Fibroblast of skin of right biceps (primary cell): ENCODE results near the gene TRIM40.
"Not testable (repeated sequence)": the region's sequence is repeated elsewhere in the genome, so short reads cannot be mapped to it uniquely, and the experiment has no call there.

ENCODE experiments used
- DNase-seq: peaks from one replicate; pipeline ENCODE4 v3.0.0-alpha.2; 2013

Gene TRIM40

DNA sequence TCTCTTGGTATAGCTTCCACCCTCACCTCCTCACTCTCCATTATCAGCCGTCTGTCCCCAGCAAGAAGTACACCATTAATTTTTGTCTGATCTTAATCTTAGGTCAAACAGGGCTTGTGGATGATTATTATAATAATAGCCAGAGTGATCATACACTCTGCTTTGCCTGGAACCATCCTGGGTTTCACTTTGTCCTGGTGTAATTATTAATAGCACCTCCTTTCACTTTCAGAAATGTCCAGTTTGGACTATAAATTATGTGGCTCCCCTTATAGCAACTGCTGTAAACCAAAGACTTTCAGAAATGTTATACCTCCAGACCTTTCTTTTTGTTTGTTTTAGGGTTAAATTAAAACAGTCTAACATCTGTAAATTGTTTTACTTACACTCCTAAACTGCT is 22.1 kb upstream of the TRIM40 start:
- DNase-seq: no peak

- DNase-seq: no peak
These were observed 19.2 kb upstream of the TRIM40 start for GRCh38 chr6:30116724-30117123.

DNA sequence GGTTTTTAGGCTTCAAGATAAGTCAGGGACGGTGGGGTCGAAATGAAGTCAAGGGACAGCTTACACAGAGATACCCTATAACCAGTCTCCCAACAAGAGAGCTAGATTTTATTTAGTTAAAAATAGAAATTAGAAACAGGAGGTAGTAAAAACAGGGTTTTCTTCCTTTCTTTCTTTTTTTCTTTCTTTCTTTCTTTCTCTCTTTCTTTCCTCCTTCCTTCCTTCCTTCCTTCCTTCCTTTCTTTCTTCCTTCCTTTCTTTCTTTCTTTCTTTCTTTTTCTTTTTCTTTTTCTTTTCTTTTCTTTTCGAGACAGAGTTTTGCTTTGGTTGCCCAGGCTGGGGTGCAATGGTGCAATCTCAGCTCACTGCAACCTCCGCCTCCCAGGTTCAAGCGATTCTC is 17.2 kb upstream of the TRIM40 start:
- not testable (repeated sequence) for DNase-seq

- no peak for DNase-seq
These were observed 14.2 kb upstream of the TRIM40 start for GRCh38 chr6:30121446-30122366.

DNA sequence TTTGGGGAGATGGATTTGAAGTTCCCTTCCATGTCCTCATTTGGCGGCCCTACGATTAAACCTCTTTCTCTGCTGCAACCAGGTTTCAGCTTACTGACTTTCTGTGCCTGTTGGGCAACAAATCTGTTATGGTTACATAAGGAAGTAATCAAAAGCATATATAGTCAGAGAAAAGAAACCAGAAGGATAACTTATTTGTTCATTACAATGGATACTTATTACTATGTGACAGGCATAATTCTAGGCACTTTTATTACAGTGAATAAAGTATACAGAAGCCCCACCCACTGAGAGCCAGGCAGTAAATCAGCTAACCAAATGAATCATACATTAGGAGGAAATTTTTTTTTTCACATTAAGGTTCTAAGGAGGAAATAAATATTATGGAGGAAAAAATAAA is 13.4 kb upstream of the TRIM40 start:
- no peak for DNase-seq

DNA sequence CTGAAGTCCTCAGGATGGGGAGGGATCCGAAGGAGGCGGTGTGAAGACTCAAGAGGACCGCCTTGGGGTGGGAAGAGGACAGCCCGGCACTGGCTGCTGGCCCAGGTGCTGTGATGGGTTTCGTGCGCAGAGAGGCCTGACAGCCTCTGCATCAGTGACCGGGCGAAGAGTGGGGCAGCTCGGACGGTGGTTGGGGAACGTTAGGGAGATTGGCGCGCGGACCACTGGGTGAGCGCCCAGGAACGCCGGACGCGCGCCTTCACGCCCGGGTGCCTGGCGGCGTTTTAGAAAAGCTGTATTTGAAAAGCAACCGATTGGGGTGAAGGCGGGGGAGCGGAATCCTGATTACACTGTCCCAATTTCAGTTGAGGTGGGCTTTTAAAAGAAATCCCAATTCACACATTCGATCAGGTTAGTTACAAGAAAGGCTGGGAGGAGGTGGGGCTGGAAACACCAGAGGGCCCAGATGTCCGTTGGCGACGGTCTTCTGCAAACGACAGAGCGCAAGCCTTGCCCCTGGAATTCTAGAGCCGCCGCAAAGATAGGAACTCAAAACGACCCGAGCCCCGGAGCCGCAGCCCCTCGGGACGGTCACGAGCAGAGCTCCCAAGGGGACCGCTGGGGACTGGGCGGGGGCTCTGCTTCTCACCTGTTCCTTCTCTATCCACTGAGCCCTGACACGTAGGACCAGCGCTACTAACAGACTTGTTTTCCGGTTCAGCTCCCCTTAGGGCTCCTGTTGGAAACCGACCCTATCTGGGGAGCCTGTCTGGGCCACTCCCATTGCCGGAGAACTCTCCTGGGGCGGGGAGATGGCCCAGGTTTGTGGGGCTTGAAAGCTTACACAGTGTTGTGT is 8.5 kb upstream of the TRIM40 start:
- DNase-seq: no peak

DNA sequence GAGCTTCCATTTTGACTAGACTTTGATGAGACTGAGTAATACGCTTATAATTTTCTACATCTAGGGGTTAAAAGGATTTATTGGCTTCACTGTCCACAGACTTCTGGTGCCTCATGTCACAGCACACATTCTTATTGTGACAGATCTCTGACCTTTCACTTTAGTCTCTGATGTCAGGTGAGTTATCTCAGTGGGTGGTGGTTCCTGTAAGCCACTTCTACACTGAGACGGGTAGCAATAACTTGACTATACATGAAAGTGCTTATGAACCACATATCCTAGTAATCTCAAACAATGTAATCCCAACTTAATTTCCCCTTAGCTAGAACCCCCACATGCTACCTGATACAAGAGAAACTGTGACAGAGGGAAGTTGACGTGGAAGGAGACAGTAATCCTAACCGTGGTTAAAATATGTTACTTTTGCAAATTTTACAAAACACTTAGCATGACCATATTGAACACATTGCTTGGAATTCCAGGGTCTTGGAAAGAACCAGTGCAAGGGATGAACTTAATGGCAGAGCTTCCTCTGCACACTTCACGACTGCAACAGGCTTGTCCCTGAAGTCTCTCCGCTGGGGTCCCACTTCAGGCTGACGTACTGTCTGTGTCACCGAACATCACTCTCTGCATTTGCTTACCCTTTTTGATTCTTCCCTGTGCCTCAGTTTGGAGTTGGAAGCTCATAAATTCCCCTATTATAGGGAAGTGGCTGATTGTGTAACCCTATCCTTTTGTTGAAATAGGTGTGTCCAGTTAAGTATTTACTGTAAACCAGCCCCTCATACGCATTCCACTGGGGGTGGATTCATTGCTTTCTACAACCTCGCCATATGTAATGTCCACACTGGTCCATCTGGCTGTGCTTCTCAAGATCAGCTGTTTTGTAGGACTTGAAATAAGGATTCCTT is 6.4 kb upstream of the TRIM40 start:
- DNase-seq: no peak

DNA sequence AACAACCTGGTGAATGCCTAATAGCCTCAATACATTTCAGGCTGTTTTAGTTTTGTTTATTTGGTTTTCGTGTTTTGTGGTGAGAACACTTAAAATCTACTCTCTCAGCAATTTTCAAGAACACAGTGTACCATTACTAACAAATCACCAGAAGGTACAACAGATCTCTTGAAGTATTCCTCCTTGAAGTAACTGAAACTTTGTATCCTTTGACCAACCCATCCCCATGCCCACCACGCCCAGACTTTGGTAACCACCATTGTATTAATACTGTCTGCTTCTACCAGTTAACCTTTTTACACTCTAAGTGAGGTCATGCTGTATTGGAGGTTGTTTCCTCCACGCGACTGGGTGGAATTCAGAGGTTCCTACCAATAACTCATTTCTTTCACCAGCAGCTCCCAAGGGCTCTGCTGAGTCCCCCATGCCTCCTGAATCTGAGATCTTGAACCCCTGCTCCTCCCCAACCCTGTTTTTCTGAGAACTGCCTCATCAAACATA is 5.7 kb upstream of the TRIM40 start:
- no peak for DNase-seq

- DNase-seq: peak; percentile 80
These were observed 4.8 kb upstream of the TRIM40 start for GRCh38 chr6:30130887-30131862.

GRCh38 chr6:30131947-30132497 is 3.9 kb upstream of the TRIM40 start:
- DNase-seq: no peak

- peak; percentile 10 for DNase-seq
These were observed 793 bp upstream of the TRIM40 start for GRCh38 chr6:30135147-30135546.

DNA sequence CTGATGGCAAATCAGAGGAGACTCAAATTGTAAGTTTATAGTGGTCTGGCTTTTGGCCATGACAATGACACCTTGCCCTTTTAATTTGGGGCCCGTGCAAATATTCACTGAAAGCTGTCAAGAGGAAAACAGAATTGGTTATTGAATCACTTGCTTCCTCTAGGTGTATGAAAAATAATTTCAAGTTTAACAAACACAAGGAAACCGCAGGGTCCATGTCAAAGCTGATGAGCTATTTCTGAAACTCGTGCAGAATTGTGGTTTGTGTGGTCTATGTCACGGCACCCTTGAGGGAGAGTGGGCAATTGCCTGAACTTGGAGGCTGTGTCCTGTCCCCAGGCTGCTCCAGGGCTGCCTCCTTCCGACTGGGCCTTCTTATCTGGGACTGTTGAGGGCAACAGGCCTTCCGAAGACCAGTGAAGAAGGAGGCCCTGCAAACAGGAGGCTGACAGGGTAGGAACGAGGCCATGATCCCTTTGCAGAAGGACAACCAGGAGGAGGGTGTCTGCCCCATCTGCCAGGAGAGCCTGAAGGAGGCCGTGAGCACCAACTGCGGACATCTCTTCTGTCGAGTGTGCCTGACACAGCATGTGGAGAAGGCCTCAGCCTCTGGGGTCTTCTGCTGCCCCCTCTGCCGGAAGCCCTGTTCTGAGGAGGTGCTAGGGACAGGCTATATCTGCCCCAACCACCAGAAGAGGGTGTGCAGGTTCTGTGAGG is 788 bp downstream of the TRIM40 start:
- no peak for DNase-seq

DNA sequence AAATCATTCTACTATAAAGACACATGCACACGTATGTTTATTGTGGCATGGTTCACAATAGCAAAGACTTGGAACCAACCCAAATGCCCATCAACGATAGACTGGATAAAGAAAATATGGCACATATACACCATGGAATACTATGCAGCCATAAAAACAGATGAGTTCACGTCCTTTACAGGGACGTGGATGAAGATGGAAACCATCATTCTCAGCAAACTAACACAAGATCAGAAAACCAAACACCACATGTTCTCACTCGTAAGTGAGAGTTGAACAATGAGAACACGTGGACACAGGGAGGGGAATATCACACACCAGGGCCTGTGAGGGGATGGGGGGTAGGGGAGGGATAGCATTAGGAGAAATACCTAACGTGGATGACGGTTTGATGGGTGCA is 4.3 kb downstream of the TRIM40 start:
- not testable (repeated sequence) for DNase-seq

- no peak for DNase-seq
These were observed 6.7 kb downstream of the TRIM40 start for GRCh38 chr6:30142665-30143064.

- DNase-seq: no peak
These were observed 7.8 kb downstream of the TRIM40 start for GRCh38 chr6:30143780-30144179.

DNA sequence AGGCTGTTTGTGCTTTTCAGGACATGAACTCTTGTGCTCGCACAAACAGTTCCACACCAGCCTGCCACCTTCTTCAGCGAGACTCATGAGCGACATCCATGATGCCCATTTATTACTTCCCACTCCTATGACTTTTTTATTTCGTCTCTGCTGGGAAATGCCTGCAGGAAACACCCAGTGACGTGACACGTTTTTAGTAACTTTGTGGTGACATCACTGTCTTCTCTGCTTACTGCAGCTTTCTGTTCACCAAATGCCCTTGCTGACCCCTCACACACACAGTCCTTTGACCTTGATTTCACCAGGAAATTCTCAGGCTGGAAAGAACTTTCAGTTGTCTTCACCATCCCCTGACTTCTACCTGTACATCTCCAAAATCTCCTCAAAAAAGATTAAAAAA is 8.9 kb downstream of the TRIM40 start:
- no peak for DNase-seq

DNA sequence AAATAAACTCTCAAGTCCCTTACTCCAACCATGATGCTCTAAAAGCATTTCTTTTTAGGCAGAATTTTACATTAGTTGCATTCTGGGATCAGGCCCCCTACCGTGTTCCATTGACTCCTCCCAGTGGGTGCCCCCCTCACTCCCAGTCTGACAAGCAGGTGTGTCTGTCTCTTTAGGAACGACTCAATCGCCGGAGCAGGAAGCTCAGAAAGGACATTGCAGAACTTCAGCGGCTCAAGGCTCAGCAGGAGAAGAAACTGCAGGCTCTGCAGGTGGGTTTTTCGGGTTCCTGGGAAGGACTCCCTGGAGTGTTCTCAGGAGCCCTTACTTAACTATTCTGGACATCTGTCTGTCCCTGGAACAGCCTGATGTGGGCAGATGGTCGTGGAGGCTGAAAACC is 9.9 kb downstream of the TRIM40 start:
- no peak for DNase-seq

- no peak for DNase-seq
These were observed 11.2 kb downstream of the TRIM40 start for GRCh38 chr6:30147096-30147495.

DNA sequence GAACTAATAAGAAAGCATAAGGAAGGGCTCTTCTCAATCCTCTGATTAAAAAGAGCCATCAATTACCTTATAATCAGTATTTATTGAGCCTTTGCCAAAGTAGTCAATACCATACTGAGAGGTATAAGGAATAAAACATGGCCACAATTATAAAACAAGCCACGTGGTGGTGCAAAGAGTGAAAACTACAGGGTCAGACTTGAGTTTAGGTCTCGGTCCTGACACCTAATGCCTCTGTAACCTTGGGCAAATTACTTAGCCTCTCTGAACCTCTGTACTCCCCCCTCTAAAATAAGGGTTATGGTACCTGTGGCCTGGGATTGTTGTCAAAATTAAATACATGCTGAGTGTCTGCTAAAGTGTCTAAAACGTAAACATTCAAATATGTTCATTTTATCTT is 13.3 kb downstream of the TRIM40 start:
- DNase-seq: no peak

DNA sequence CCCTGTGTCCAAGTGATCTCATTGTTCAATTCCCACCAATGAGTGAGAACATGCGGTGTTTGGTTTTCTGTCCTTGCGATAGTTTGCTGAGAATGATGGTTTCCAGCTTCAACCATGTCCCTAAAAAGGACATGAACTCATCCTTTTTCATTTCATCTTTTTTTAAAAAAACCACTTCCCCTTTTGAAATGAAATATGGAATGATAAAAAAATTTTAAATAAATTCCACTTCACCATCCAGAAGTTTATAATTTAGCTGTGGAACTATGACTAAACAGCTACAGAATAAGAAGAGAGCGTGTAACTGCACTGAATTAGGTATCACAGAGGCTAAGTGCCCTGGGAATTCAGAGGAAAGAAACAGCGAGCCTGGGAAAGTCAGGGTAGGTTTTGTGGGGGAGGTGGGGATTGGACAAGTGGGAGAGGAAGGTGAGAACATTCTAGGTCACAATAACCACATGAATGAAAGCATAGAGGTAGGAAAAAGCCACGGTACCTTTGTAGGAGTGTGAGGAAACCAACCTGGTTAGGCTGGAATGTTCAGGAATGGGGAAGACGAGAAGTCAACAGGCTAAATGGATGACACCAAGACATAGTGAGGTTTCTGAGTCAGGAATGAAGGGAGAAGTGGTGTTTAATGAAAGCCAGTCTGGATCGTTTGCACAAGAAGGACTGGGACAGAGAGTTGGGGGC is 14.1 kb downstream of the TRIM40 start:
- peak; percentile 11 for DNase-seq
